Effector CD8-positive, alpha-beta T cell (primary cell): Measurements from ENCODE around the gene TRMT10C.
"Not testable (repeated sequence)": the region's sequence is repeated elsewhere in the genome, so short reads cannot be mapped to it uniquely, and the experiment has no call there.

Experiments used
- DNase-seq: peaks from one replicate; lab custom pipeline; 2025; lab: John Stamatoyannopoulos, UW

TRMT10C gene

GRCh38 chr3:101548527-101549105 is 13.1 kb upstream of the TRMT10C start:
- no peak for DNase-seq

GRCh38 chr3:101549473-101549872 is 12.2 kb upstream of the TRMT10C start:
- DNase-seq = no peak

GRCh38 chr3:101551359-101552081 is 10.1 kb upstream of the TRMT10C start:
- DNase-seq = not testable (repeated sequence)

- DNase-seq = not testable (repeated sequence)
These were observed 8.3 kb upstream of the TRMT10C start for GRCh38 chr3:101553381-101553780.

- no peak for DNase-seq
These were observed 5.6 kb upstream of the TRMT10C start for GRCh38 chr3:101556064-101556463.

GRCh38 chr3:101567528-101568317 is 6.1 kb downstream of the TRMT10C start:
- no peak for DNase-seq

- DNase-seq = peak; percentile 12
These were observed 9.6 kb downstream of the TRMT10C start for GRCh38 chr3:101571028-101571895.

- DNase-seq = peak; percentile 96
These were observed 12.1 kb downstream of the TRMT10C start, which contains the start of gene PCNP for GRCh38 chr3:101573449-101574387. PCNP (plus strand) TSS chr3:101574180; CDS start chr3:101574216, 36 bp downstream.

GRCh38 chr3:101574388-101575112 is 12.9 kb downstream of the TRMT10C start:
- DNase-seq = no peak

- DNase-seq = no peak
These were observed 15.6 kb downstream of the TRMT10C start for GRCh38 chr3:101577286-101577685.

GRCh38 chr3:101588616-101589015 is 26.9 kb downstream of the TRMT10C start:
- no peak for DNase-seq

GRCh38 chr3:101591071-101591470 is 29.4 kb downstream of the TRMT10C start:
- no peak for DNase-seq

GRCh38 chr3:101602731-101603130 is 41.1 kb downstream of the TRMT10C start:
- no peak for DNase-seq

- DNase-seq = no peak
These were observed 41.5 kb downstream of the TRMT10C start for GRCh38 chr3:101603184-101603583.

- DNase-seq = not testable (repeated sequence)
These were observed 43.7 kb downstream of the TRMT10C start for GRCh38 chr3:101605398-101605797.

- DNase-seq = no peak
These were observed 49.4 kb downstream of the TRMT10C start for GRCh38 chr3:101611023-101611422.

- not testable (repeated sequence) for DNase-seq
These were observed 51.3 kb downstream of the TRMT10C start for GRCh38 chr3:101613014-101613413.

- no peak for DNase-seq
These were observed 53.9 kb downstream of the TRMT10C start for GRCh38 chr3:101615525-101615924.
